Measurements from ENCODE around the gene MEX3B. TPM values are rescaled to one million over a fixed set of nuclear protein-coding genes. Genes with fewer than 3 reads are reported as not detected.

MEX3B gene
- total RNA-seq, 4 donors from 2014 or later, result 0.13 to 1.6 (median 1.2) TPM

GRCh38 chr15:82058026-82058425 lies 12.2 kb upstream of the MEX3B start:
- no peak for TF ChIP-seq CTCF (IDR thresholded peaks at IDR 0.05)
- 10 to 14% methylated on average over 14 of the region's 14 CpGs for WGBS, 2 donors
- peak in 1 of 2 donors; percentile 72 for DNase-seq (ENCODE audit: low spot score in 2 of 2)
- no peak overlapping the region for H3K4me3 ChIP-seq (ENCODE audit: low read depth, poor library complexity, severe bottlenecking)
- intact Hi-C loops (cut with DNase I; ENCODE audit: low total_unique reads), result no loop called here

GRCh38 chr15:82056958-82057823 lies 11.4 kb upstream of the MEX3B start:
- H3K4me3 ChIP-seq (ENCODE audit: low read depth, poor library complexity, severe bottlenecking), result no peak overlapping the region
- intact Hi-C loops (cut with DNase I; ENCODE audit: low total_unique reads), result no loop called here
- TF ChIP-seq CTCF (IDR thresholded peaks at IDR 0.05) (no peak), POLR2A (IDR thresholded peaks at IDR 0.05) (no peak)
- WGBS, 2 donors, result 23 to 29% methylated on average over 7 of the region's 7 CpGs
- DNase-seq (ENCODE audit: low spot score in 2 of 2), result peak in 1 of 2 donors; percentile 6

GRCh38 chr15:82052751-82053150 lies 6.9 kb upstream of the MEX3B start:
- DNase-seq (ENCODE audit: low spot score in 2 of 2), result peak in 1 of 2 donors; percentile 25
- TF ChIP-seq POLR2A (IDR thresholded peaks at IDR 0.05), result no peak
- TF ChIP-seq CTCF (IDR thresholded peaks at IDR 0.05), result no peak
- 94 to 96% methylated on average over 12 of the region's 12 CpGs for WGBS, 2 donors
- intact Hi-C loops (cut with DNase I; ENCODE audit: low total_unique reads), result loop anchor here (5.0 kb wide), 1 partner anchor 565 kb away; no protein-coding TSS in a partner anchor
- H3K4me3 ChIP-seq (ENCODE audit: low read depth, poor library complexity, severe bottlenecking), result no peak overlapping the region

- WGBS, 2 donors, result 60 to 68% methylated on average over 6 of the region's 6 CpGs
- no peak overlapping the region for H3K4me3 ChIP-seq (ENCODE audit: low read depth, poor library complexity, severe bottlenecking)
- intact Hi-C loops (cut with DNase I; ENCODE audit: low total_unique reads), result loop anchor here (5.0 kb wide), 1 partner anchor 564 kb away; no protein-coding TSS in a partner anchor
- DNase-seq (ENCODE audit: low spot score in 2 of 2), result peak in 1 of 2 donors; percentile 8
- TF ChIP-seq POLR2A (IDR thresholded peaks at IDR 0.05), result no peak
- TF ChIP-seq CTCF (IDR thresholded peaks at IDR 0.05), result no peak
Observed at GRCh38 chr15:82051664-82052063, 5.8 kb upstream of the MEX3B start.

GRCh38 chr15:82048811-82049210 lies 3.0 kb upstream of the MEX3B start:
- no peak for TF ChIP-seq CTCF (IDR thresholded peaks at IDR 0.05)
- no peak for TF ChIP-seq POLR2A (IDR thresholded peaks at IDR 0.05)
- WGBS, 2 donors, result 79 to 86% methylated on average over 8 of the region's 8 CpGs
- no peak overlapping the region for H3K4me3 ChIP-seq (ENCODE audit: low read depth, poor library complexity, severe bottlenecking)

More at GRCh38 chr15:82048811-82049210, 3.0 kb upstream of the MEX3B start:
- intact Hi-C loops (cut with DNase I; ENCODE audit: low total_unique reads), result no loop called here
- peak in 1 of 2 donors; percentile 46 for DNase-seq (ENCODE audit: low spot score in 2 of 2)
